GM20431 (cell line): ENCODE data around the gene PRDM16.

ENCODE experiments used
- in situ Hi-C: fragments of 300-500 bp; cut with MseI, MboI; formaldehyde crosslinking; loops from one replicate; pipeline ENCODE4 v1.15.0; 2020; ENCODE audit warnings: low sequenced_read_pairs; ENCODE audit not compliant: unreplicated experiment

PRDM16 gene

GRCh38 chr1:3031401-3032221 is 37.4 kb upstream of the PRDM16 start:
- in situ Hi-C loops: no loop called here

DNA sequence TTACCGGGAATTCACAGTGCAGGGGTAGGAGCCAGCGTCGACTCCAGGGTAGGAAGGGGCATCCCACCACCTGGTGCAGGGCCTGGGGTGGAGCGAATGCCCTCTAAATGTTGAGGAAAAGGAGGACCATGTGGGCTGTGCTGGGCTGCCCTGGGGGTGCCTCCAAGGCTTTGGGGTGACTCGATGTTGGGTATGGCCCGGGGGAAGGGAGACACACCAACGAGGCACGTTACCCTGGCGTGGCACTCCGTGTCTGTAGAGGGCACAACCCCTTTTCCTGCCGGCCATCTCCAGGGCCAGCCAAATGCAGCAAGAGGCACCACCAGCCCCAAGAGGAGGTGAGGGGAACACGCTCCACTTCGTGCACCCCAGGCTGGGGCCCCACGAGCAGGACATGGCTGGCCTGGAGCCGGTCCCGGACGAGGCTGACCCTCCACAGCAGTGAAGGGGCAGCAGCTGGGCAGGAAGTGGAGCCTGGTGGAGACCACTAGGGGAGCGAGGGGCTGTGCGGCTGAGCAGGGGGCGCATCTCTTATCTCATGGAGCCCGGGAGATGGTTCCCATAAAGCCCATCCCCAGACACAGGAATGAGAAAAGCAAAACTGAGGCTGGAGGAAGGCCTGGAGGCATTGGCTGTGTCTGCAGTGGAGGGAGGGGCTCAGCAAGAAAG is 36.5 kb upstream of the PRDM16 start:
- in situ Hi-C loops: no loop called here

DNA sequence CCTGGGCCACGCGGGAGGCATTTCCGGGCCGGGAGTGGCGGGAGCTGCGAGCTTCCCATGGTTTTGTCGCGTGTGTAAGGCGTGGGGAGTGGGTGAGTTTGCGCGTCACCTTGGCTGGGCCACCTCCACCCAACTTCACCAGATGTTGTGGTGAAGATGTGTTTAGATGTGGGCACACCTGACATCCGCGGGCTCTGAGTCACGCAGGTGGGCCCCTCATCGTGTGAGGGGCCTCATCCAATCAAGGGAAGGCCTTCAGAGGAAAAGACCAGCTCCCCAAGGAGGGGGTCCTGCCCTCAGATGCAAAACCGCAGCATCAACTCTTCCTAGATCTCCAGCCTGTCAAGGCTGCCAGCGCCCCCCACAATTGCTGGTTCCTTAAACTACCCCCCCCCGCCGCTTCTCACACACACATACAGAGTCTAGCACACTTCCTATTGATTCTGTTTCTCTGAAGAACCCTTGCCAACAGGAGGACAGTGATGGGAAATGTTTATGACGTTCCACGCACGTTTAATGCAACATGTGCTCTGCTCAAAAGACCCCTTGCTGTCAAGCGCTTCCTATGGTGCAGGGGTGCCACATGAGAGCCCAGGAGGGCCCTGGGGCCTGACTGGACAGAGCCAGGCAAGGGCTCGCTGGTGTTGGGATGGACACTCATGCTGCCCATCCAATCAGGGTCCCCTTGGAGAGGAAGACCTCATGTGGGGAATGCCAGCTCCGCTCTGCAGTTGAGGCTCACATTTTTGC is 35.8 kb upstream of the PRDM16 start:
- in situ Hi-C loops: no loop called here

GRCh38 chr1:3033790-3034090 is 35.3 kb upstream of the PRDM16 start:
- in situ Hi-C loops: no loop called here

DNA sequence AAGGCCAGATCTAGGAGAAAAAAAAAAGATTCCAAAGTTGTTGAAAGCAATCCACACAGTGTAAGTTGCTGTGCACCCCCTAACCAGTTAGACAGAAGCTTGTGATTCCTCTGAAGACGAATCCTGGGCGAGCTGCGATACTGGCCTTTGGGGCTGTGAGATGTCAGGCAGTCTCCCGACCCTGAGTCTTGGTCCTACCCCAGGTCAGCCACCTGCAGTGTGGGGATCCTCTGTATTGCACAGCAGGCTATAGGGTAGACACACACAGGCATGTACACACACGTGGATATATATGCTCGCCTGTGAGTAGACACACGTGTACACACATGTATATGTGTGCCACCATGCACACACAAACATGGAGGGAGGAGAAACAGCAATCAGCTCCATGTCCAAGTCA is 34.8 kb upstream of the PRDM16 start:
- in situ Hi-C loops: no loop called here

DNA sequence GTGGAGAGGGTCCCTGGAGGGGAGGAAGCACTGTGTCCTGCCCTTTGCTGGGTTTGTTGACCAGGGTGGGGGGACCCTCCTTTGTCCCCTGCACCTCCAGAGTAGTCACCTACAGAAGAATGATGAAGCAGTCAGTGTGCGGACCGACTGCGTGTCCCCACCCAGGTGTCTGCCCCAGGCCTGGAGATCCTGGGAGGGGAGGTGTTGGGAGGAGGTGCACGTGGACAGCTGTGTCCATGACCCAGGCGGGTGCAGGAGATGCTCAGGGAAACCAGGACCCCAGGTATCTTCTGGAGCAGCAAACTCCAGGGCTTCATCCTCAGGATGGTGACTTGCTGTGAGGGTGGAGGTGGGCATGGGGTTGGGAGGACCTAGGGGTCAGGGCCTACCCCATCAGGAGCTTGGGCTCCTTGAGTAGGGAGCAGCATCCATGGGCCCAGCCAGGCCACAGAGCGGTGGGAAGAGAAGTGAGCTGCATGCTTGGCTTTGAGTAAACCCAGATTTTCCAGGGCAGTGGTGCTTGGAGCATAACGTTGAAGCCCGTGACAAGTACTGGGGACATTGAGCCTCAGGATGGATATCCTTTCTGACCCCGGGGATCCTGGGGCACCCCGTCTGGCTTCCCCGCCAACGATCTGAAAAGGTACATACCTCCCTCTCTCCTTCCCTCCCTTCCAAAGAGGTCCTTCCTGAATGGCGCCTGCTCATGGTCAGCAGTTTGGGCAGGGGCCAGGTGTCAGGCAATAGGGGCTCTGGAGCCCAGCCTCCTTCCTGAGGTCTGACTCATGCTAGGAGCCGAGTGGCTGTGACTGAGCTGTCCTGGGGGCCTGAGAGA is 34.1 kb upstream of the PRDM16 start:
- in situ Hi-C loops: no loop called here

DNA sequence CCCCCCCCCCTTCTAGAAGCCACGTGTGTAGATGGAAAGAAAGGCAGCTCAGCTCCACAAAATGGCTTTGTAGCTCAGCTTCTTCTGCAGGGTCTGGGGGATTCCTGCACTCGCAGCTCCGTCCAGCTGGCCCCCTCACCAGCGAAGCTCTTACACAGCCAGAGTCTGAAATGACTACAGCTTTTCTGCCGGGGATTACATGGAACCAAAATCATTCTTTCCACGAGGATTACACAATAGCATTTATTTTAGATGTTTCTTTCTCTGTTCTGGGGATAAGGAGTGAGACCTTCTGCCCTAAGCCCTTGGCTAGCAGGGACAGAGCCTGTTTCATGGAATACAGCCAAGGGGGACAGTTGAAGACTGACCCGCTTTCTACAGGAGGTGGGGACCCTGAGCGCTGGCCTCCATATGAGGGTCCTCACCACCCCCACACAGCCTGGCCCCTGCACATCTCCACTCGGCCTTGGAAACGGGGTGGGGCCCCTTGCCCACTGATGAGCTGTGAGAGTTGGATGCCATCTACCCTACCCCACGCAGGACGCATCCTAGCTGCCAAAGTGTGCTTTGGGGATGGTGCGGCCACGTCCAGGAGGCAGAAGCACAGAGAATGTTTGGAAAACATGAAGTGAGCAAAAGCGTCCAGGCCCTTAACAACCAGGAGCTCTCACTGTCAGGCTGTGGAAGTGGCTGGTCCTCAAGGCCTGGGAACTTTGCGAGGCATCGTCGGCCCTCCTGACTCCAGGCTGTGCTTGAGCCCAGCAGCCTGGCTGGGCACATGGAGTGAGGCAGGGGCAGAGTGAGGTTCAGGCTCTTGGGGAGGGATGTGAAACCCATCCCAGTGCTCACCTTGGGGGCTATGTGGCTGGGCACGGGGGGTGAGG is 33.2 kb upstream of the PRDM16 start:
- in situ Hi-C loops: no loop called here

GRCh38 chr1:3036447-3037280 is 32.3 kb upstream of the PRDM16 start:
- in situ Hi-C loops: no loop called here

- in situ Hi-C loops: no loop called here
Observed at GRCh38 chr1:3037281-3038040, 31.5 kb upstream of the PRDM16 start.

- in situ Hi-C loops: no loop called here
Observed at GRCh38 chr1:3038113-3038551, 30.9 kb upstream of the PRDM16 start.

GRCh38 chr1:3038571-3039181 is 30.3 kb upstream of the PRDM16 start:
- in situ Hi-C loops: no loop called here

GRCh38 chr1:3040004-3040403 is 29.0 kb upstream of the PRDM16 start:
- in situ Hi-C loops: no loop called here

DNA sequence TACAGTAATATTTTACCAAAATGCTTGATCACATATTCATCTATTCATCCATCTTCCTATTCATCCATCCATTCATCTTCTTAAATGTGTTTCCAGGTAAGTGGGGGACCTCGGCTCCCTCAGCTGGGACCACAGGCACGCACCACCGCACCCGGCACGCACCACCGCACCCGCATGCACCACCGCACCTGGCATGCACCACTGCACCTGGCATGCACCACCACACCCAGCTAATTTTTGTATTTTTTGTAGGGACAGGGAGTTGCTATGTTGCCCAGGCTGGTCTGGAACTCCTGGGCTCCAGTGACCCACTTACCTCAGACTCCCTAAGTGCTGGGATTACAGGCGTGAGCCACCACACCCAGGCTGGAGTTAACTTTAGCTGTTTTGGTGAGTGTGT is 26.5 kb upstream of the PRDM16 start:
- in situ Hi-C loops: no loop called here

- in situ Hi-C loops: no loop called here
Observed at GRCh38 chr1:3049164-3049563, 19.8 kb upstream of the PRDM16 start.

DNA sequence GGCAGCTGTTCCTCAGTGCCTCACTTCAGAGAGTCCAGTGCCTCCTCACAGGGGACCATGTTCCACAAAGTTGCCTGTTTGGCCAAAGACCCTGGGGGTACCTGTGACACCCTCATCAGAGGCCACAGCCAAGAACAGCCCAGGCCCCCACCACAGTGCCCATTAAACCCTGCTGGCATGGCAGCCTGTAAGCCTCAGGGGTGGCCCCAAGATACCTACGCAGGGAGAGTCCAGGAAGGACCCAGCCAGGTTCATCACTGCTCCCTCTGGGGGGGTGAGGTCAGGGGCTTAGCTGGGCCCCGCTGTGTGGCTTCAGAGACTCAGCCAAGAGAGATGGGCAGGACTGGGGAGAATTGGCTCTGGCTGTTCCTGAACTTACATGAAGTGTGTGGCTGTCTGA is 19.1 kb upstream of the PRDM16 start:
- in situ Hi-C loops: no loop called here

DNA sequence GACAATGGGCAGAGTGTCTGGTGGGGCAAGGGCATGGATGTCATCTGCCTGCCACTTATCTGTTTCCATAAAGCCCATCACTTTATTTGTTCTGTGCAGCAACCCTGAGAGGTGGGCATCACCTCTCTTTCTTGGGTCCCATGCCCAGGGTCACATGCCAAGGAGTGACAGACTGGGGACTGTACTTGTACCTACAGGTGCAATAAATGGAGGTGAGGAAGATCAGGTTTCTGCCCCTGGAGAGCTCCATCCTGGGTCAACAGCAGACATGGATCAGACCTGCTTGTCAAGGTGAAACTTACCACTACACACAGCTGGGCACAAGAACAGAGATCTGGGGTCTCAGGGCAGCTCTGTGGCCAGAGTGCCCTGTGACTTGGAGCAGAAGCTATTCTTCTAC is 18.4 kb upstream of the PRDM16 start:
- in situ Hi-C loops: no loop called here
